Lung (tissue), 12 donors: Measurements from ENCODE around the gene ITPRIPL2. TPM values are rescaled to one million over a fixed set of nuclear protein-coding genes. Genes with fewer than 3 reads are reported as not detected.

Source experiments
- ATAC-seq: fragments of 200-7000 bp; cut with Tn5 transposase; one replicate; pipeline ENCODE4 v1.9.1; 2020; ENCODE audit warnings: moderate number of reproducible peaks; ENCODE audit not compliant: insufficient read depth, low FRiP score
- DNase-seq, 3 donors: peaks; one replicate each; pipeline ENCODE4 v3.0.0-alpha.2; 2013 to 2017
- H3K27ac ChIP-seq, 2 donors: one replicate each; pipeline ENCODE4 v1.5.1; 2013; ENCODE audit warnings: mild to moderate bottlenecking in 2 of 2, moderate library complexity in 2 of 2, control low read depth in 1 of 2, inconsistent platforms in 1 of 2, low read depth in 1 of 2, low read length in 1 of 2
- H3K27me3 ChIP-seq, 3 donors: one replicate each; pipeline ENCODE4 v1.5.1; 2013; ENCODE audit warnings: low read length in 2 of 3; ENCODE audit not compliant: control insufficient read depth in 3 of 3, insufficient read depth in 3 of 3
- H3K36me3 ChIP-seq, 4 donors: one replicate each; pipeline ENCODE4 v1.5.1; 2013; ENCODE audit warnings: low read length in 4 of 4, mild to moderate bottlenecking in 1 of 4, moderate library complexity in 1 of 4; ENCODE audit not compliant: control insufficient read depth in 4 of 4, insufficient read depth in 4 of 4
- H3K4me1 ChIP-seq, 5 donors: one replicate each; pipeline ENCODE4 v1.5.1; 2013; ENCODE audit warnings: low read length in 5 of 5, mild to moderate bottlenecking in 2 of 5, moderate library complexity in 1 of 5; ENCODE audit not compliant: control insufficient read depth in 5 of 5, insufficient read depth in 5 of 5
- H3K4me3 ChIP-seq: one replicate; pipeline ENCODE4 v1.5.1; 2013; ENCODE audit warnings: mild to moderate bottlenecking, control low read depth, moderate library complexity
- H3K9ac ChIP-seq, 2 donors: one replicate each; pipeline ENCODE4 v1.5.1; 2013; ENCODE audit warnings: low read length in 2 of 2, control low read depth in 1 of 2; ENCODE audit not compliant: insufficient read depth in 1 of 2
- H3K9me3 ChIP-seq, 4 donors: one replicate each; pipeline ENCODE4 v1.5.1; 2013; ENCODE audit warnings: low read length in 3 of 4, mild to moderate bottlenecking in 1 of 4, moderate library complexity in 1 of 4; ENCODE audit not compliant: control insufficient read depth in 4 of 4, insufficient read depth in 3 of 4
- CTCF ChIP-seq: IDR thresholded peaks from 2 replicates; pipeline ENCODE4 v1.5.1; 2012; ENCODE audit warnings: mild to moderate bottlenecking; ENCODE audit errors: control extremely low read depth, extremely low read depth
- whole genome bisulfite sequencing, 2 donors: extraction: QIAGEN DNeasy Blood & Tissue Kit; methylation state at CpG; one replicate each; pipeline ENCODE4 v1.1.7; 2013; 5-methylcytosine and 5-hydroxymethylcytosine counted together
- polyA plus RNA-seq, 2 donors: library from polyadenylated mRNA; stranded (reverse); fragments of 200-250 nt; gene quantifications; one replicate each; pipeline ENCODE4 v1.2.1, GENCODE V29; 2013
- total RNA-seq, 2 donors: library from RNA; depleted of rRNA in 1 of 2; stranded (reverse); fragments of >200 nt in 1 of 2; gene quantifications; one replicate each; pipeline ENCODE4 v1.2.1, GENCODE V29; 2014 to 2021
- donor health status: control.
- donor health status: control.
- donor health status: Bipolar disorder and iron deficiency.
- donor health status: healthy.
- donor health status: DM: yes; HTN: yes; CAD: no.

ITPRIPL2 gene
- total and polyA plus RNA-seq, 4 donors: 12.4 to 86.3 (median 28.3) TPM

GRCh38 chr16:19102187-19102872 is 11.4 kb upstream of the ITPRIPL2 start:
- Histone ChIP-seq H3K36me3 (no peaks in the 10 kb centered on the region), H3K9ac (no peak overlapping the region), H3K4me1 (peaks cover 0 to 37% (median 12%) of the 10 kb centered on the region in 5 donors), H3K27ac (no peak overlapping the region), H3K9me3 (peaks cover 0 to 1% (median 0%) of the 10 kb centered on the region in 4 donors), H3K4me3 (no peak overlapping the region), H3K27me3 (no peaks in the 10 kb centered on the region)
- DNase-seq (peak; percentile 70 to 86 (median 84)), ATAC-seq (no peak)
- WGBS, 2 donors: 81 to 91% methylated on average over 16 of the region's 16 CpGs
- TF ChIP-seq CTCF: no peak

- H3K36me3 ChIP-seq: no peaks in the 10 kb centered on the region
- 75 to 83% methylated on average over 5 of the region's 5 CpGs for WGBS, 2 donors
- DNase-seq: peak; percentile 68 to 75 (median 75)
Observed at GRCh38 chr16:19104607-19105006, 9.2 kb upstream of the ITPRIPL2 start.

GRCh38 chr16:19105131-19105530 is 8.6 kb upstream of the ITPRIPL2 start:
- Histone ChIP-seq H3K9me3 (no peaks in the 10 kb centered on the region), H3K27ac (no peak overlapping the region), H3K4me1 (peaks cover 0 to 37% (median 12%) of the 10 kb centered on the region in 5 donors), H3K27me3 (no peaks in the 10 kb centered on the region), H3K4me3 (no peak overlapping the region), H3K9ac (no peak overlapping the region), H3K36me3 (no peaks in the 10 kb centered on the region)
- WGBS, 2 donors: 80 to 83% methylated on average over 6 of the region's 6 CpGs
- no peak for DNase-seq
- ATAC-seq: no peak
- no peak for TF ChIP-seq CTCF

More at GRCh38 chr16:19104607-19105006, 9.2 kb upstream of the ITPRIPL2 start:
- Histone ChIP-seq H3K4me3 (no peak overlapping the region), H3K9me3 (no peaks in the 10 kb centered on the region), H3K27me3 (no peaks in the 10 kb centered on the region), H3K27ac (no peak overlapping the region), H3K9ac (no peak overlapping the region), H3K4me1 (peaks cover 0 to 37% (median 12%) of the 10 kb centered on the region in 5 donors)
- no peak for TF ChIP-seq CTCF
- no peak for ATAC-seq
